Activated CD8-positive, alpha-beta memory T cell treated with anti-CD3 and anti-CD28 coated beads for 24 hours (primary cell): ENCODE data around the gene CDK2.
"Not testable (repeated sequence)": the region's sequence is repeated elsewhere in the genome, so short reads cannot be mapped to it uniquely, and the experiment has no call there.

Experiments used
- DNase-seq: peaks from one replicate; pipeline ENCODE4 v3.0.0-alpha.2; 2020

The CDK2 gene

DNA sequence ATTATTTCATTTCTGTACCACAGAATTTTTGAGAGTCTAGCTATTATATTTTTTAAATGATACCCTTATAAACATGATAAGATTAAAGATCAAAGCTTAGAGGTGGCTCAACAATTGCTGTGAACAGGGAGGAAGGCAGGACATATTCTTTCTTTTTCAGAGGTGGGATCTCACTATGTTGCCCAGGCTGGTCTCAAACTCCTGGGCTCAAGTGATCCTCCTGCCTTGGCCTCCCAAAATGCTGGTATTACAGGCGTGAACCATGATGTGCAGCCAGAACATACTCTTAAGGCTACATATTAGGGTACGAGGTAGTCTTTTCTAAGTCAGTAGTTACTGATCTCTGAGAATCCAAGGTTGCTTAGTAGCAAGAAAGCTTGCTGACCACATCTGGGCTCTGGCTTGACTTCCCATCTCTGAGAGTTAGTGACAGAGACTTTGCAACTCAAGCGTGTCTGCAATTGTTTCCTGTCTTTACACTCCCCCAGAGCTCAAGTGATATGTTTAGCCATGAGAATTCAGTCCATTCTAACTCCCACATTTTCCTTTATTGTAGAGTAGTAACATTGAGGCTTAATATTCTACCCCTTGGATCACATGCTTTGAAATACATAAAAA is 15.8 kb downstream of the CDK2 start:
- no peak for DNase-seq

- DNase-seq, result no peak
Measured at GRCh38 chr12:55983232-55983842, 16.7 kb downstream of the CDK2 start.

GRCh38 chr12:55984861-55985260 is 18.2 kb downstream of the CDK2 start:
- no peak for DNase-seq

- no peak for DNase-seq
Measured at GRCh38 chr12:55985341-55985740, 18.7 kb downstream of the CDK2 start.

DNA sequence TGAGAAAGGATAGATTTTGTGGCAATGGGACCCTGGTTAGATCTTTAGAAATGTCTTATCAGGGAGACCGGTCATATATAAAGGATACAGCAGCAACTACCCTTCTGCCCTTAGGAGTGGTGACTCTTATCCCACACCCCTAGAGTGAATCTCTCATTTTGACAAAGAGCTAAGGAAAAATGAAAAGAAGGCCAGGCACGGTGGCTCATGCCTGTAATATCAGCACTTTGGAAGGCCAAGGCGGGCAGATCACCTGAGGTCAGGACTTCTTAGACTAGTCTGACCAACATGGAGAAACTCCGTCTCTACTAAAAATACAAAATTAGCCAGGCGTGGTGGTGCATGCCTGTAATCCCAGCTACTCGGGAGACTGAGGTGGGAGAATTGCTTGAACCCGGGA is 19.3 kb downstream of the CDK2 start:
- DNase-seq, result not testable (repeated sequence)

GRCh38 chr12:55991110-55991509 is 24.5 kb downstream of the CDK2 start:
- no peak for DNase-seq

DNA sequence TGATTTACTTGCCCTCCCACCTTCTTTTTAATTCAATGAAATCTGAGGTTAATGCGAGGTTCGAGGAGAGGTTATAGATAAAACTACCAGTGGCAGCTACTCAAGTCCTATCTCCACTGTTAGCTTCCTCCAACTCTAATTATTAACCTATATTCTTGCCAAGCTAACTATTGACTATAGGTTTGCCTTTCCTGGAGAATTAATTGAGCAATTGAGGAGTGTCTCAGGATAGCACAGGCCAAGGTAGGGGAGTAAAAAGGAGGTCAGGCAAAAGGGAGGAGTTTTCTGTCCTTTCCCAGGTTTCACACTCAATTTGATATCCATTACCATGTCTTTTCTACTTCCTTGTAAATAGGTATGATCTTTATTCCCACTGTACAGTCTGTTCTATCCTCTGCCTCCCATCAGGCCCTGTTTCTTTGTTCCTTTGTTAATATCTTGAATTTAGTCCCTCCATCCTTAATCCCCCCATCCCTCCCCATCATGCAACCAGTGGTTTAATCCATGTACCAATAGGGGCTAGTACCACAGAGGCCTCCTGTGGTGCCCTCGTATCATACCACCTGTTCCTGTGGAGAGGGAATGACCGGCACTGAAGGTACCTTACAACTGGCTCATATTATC is 26.7 kb downstream of the CDK2 start:
- DNase-seq, result no peak

DNA sequence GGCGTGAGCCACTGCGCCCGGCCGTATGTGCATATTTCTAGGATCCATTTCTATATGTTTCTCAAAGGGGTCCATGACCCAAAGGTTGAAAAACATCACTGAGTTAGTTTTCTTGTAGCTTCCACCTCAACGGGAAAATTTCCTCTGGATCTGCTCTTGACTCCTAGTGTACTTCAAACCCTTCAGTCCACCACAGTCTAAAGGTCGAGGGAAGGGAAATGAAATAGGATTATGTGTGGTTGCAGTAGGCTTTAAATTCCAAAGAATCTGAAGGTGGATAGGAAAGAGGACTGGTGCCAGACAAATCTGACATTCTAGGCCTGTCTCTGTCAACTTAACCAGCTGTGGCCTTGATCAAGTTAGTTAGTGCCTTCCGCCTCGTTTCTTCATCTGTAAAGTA is 28.7 kb downstream of the CDK2 start:
- DNase-seq, result no peak

GRCh38 chr12:55996201-55996714 is 29.6 kb downstream of the CDK2 start:
- DNase-seq, result peak; percentile 79

DNA sequence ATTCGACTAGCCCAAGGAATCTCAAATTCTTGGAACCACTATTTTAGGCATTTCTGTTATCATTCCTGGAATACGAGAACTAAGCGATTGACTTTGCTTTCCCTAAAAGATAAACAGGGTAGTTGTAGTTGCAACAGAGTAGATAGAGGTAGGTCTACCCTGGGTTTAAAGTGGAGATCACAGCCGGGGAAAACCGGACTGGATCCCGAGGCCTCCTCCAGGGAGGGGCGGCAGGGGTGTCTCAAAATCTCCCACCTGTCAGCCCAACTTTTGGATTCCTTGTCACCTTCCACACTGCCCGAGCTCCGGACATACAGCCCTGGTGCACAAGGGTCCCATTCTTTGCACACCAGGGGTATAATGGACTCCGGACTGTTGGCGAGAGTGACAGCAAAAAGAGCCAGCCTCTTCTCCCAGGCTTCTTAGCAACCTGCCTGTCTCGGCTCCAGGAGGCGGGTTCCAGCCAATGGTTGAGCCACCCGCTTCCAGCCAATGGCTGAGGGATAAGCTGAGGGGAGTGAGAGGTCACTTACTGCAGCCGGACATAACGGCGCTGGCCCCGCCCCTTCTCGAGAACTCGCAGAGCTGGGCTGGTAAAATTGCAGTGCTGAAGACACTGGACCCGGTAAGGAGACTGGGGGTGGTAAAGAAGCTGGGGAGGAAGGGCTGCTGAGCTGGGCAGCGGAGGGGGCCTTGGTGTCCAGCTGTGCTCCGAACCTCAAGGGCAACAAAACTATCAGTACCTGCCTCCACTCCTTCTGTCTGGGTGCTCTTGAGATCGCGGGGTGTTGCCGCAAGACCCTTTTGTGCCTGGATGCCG is 30.3 kb downstream of the CDK2 start, which contains the start of gene SUOX:
SUOX (plus strand) TSS at position 562 of the 820 bp plus-strand sequence. CDS start 4,946 bp downstream, outside the sequence.
- DNase-seq, result peak; percentile 70

- no peak for DNase-seq
Measured at GRCh38 chr12:55997535-55997859, 30.9 kb downstream of the CDK2 start.

- not testable (repeated sequence) for DNase-seq
Measured at GRCh38 chr12:55999522-55999921, 32.9 kb downstream of the CDK2 start.

DNA sequence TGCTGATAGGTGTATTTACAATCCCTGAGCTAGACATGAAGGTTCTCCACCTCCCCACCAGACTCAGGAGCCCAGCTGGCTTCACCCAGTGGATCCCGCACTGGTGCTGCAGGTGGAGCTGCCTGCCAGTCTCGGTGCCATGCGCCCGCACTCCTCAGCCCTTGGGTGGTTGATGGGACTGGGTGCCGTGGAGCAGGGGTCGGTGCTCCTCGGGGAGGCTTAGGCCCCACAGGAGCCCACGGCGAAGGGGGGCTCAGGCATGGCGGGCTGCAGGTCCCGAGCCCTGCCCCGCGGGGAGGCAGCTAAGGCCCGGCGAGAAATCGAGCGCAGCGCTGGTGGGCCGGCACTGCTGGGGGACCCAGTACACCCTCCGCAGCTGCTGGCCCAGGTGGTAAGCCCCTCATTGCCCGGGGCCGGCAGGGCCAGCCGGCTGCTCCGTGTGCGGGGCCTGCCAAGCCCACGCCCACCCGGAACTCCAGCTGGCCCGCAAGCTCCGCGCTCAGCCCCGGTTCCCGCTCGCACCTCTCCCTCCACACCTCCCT is 33.4 kb downstream of the CDK2 start:
- DNase-seq, result not testable (repeated sequence)

GRCh38 chr12:56001487-56002100 is 35.0 kb downstream of the CDK2 start:
- no peak for DNase-seq

DNA sequence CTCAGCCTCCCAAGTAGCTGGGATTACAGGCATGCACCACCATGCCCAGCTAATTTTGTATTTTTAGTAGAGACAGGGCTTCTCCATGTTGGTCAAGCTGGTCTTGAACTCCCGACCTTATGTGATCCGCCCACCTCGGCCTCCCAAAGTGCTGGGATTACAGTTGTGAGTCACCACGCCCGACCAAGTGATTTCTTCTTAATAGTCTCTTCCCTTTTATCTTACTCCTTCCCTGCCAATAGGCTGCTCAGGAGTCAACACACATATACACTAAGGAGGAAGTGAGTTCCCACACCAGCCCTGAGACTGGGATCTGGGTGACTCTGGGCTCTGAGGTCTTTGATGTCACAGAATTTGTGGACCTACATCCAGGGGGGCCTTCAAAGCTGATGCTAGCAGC is 36.7 kb downstream of the CDK2 start:
- not testable (repeated sequence) for DNase-seq

- no peak for DNase-seq
Measured at GRCh38 chr12:56004211-56004610, 37.6 kb downstream of the CDK2 start.

DNA sequence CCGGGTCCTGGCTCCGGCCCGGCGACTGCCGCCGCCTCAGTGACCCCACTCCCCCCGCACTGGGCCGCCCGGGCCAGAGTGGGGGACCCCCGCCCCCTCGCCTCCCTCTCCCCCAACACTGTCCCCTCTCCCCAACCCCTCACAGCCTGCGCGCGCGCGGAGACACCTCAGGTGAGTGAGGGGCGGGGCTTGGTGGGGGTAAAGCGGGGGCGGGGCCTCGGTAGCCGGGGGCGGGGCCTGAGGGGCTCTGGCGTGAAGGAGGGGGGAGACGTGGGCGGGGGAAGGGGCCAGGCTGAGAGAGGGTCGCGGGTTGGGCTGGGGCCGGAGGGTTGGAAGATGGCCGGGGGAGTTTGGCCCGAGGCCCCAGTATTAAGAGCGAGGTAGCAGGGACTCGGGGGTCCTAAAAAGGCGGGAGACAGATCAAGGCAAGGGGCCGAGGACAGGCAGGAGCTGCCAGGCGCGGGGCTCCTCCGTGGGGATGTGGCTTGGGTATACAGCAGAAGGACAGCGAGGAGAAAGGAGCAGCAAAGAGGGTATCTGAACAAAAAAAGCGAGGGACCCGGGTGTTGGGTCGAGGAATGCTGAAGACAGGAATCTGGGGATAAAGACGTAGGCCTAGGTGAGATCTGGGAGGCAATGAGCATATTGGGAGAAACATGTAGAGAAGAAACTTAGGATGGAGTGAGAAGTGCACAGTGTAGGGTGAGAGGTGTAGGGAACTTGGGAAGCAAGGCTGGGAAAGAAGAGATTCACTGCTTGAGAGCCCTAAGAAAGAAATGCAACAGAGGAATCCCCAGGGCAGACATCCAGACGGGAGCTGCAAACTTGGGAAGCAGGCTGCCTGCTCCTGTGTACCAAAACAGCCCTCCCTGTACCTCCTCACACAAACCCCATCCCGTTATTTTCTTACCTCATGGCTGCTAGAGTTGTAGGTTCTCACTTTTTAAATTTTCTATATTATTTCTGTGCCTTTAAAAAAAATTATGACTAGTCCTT is 41.2 kb downstream of the CDK2 start:
- peak; percentile 86 for DNase-seq

DNA sequence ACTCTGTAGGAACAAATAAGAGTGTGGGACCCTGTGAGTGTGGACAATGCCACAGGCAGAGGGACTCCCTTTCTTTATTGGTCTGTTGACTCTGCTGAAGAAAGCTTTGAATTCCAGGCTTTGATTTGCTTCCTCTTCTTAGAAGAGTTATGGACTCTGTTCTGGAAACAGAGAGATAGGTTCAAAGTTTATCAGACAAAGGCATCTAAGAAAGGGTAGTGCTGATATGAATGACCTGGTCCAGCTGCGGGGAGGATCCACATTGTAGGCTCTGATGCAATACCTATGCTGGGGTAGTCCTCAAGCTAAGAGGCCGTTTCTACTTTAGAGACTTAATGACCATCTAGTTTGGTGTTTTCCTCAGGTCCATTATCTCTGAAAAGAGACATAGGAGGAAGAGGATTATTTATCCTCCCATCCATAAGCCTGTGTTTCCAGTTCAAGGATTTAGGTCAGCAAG is 43.5 kb downstream of the CDK2 start:
- no peak for DNase-seq

DNA sequence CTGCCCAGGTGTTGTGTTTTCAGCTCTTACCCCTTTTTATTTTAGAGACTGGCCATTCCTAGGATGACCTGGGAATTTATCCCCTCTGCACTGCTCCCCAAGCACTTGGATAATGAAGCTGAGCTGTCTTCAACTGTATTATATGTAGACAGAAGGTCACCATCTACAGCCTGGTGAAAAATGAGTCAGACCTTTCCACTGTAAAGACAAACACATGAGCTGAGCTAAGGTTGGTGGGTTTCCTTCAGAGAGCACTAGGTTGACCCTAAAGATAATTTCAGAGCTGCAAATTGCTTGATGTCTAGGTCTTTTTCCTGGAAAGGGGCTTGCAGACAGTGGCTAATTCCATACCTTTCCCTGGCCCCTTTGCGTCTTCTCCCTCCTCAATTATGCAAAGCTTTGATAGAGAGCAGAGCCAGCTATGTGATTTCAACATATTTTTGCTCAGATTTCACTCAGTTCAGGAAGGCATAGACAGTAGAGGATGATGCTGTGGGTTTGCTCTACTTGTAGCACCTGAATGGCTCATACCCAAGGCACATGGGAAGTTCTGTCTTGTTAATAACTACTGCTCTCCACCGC is 45.0 kb downstream of the CDK2 start:
- no peak for DNase-seq

GRCh38 chr12:56013482-56013881 is 46.9 kb downstream of the CDK2 start:
- DNase-seq, result no peak

DNA sequence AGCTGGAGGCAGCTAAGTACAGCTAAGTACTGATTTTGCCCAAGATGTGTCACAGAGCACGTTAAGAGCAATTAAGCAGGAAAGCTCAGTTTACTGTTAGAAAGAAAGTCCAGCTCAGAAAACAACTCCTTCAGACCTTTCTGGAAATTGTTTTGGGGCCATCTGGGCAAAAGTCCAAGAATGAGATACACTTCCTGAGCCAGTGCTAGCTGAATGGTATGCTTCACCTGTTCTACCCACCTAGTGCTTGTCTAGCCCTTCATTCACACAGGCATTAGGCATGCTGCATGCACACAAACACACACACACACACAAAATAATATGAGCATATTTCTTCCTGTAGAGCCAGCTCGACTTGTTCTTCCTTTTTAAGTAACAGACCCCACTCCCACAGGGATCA is 47.6 kb downstream of the CDK2 start:
- DNase-seq, result no peak
